Lower lobe of right lung (tissue), 2 donors: ENCODE data around the gene TRERF1. TPM values are rescaled to one million over a fixed set of nuclear protein-coding genes. Genes with fewer than 3 reads are reported as not detected.

Experiments
- ATAC-seq, 2 donors: fragments of 200-7000 bp; cut with Tn5 transposase; one replicate each; pipeline ENCODE4 v1.9.1; 2020 to 2022; ENCODE audit warnings: mild to moderate bottlenecking in 2 of 2, moderate library complexity in 2 of 2
- DNase-seq: peaks from one replicate; pipeline ENCODE4 v3.0.0-alpha.2; 2020
- H3K27ac ChIP-seq: fragments of 200-600 bp; one replicate; pipeline ENCODE4 v1.8.0; 2022
- H3K27me3 ChIP-seq: fragments of 200-600 bp; one replicate; pipeline ENCODE4 v1.8.0; 2022; ENCODE audit warnings: low read depth
- H3K36me3 ChIP-seq: fragments of 200-600 bp; one replicate; pipeline ENCODE4 v1.8.0; 2022; ENCODE audit warnings: mild to moderate bottlenecking
- H3K4me1 ChIP-seq: fragments of 200-600 bp; one replicate; pipeline ENCODE4 v1.8.0; 2022
- H3K4me3 ChIP-seq: fragments of 200-600 bp; one replicate; pipeline ENCODE4 v1.8.0; 2022; ENCODE audit warnings: mild to moderate bottlenecking
- H3K9me3 ChIP-seq: fragments of 200-600 bp; one replicate; pipeline ENCODE4 v1.8.0; 2022
- CTCF ChIP-seq: fragments of 200-600 bp; IDR thresholded peaks from one replicate; pipeline ENCODE4 v1.8.0; 2022; ENCODE audit warnings: antibody characterized with exemption, mild to moderate bottlenecking
- intact Hi-C: fragments of 100-400 bp; cut with DNase I; formaldehyde crosslinking; loops from one replicate; pipeline ENCODE4 v1.11.0; 2022
- total RNA-seq: library from RNA; stranded (reverse); fragmentation: NEBNext Ultra II Directional; extraction: Animal tissue kit (Norgen Biotek cat#: 25700); gene quantifications from one replicate; pipeline ENCODE4 v1.2.1, GENCODE V29; 2021
- donor health status: DM: no; HTN: yes; CAD: no; lungs with severe emphysema.

The TRERF1 gene
- total RNA-seq, 1 donor from 2014 or later: 5.6 TPM

GRCh38 chr6:42380228-42380979, 71.3 kb downstream of the TRERF1 start:
- Histone ChIP-seq H3K4me3 (no peak overlapping the region), H3K9me3 (no peaks in the 10 kb centered on the region), H3K4me1 (peaks cover 8% of the 10 kb centered on the region), H3K36me3 (no peaks in the 10 kb centered on the region), H3K27me3 (no peaks in the 10 kb centered on the region), H3K27ac (no peak overlapping the region)
- no peak for TF ChIP-seq CTCF
- intact Hi-C loops: no loop called here
- DNase-seq (no peak), ATAC-seq (peak; percentile 44 to 51)

- ATAC-seq (no peak), DNase-seq (no peak)
- intact Hi-C loops: no loop called here
Observed at GRCh38 chr6:42378536-42378935, 73.2 kb downstream of the TRERF1 start.

GRCh38 chr6:42378125-42378524, 73.6 kb downstream of the TRERF1 start:
- no peak for TF ChIP-seq CTCF
- ATAC-seq (no peak), DNase-seq (no peak)
- Histone ChIP-seq H3K4me3 (no peak overlapping the region), H3K4me1 (peaks cover 20% of the 10 kb centered on the region), H3K27ac (no peak overlapping the region), H3K36me3 (no peaks in the 10 kb centered on the region), H3K9me3 (no peaks in the 10 kb centered on the region), H3K27me3 (no peaks in the 10 kb centered on the region)
- intact Hi-C loops: no loop called here

More at GRCh38 chr6:42378536-42378935, 73.2 kb downstream of the TRERF1 start:
- no peaks in the 10 kb centered on the region for H3K9me3 ChIP-seq
- no peaks in the 10 kb centered on the region for H3K36me3 ChIP-seq
- no peak overlapping the region for H3K27ac ChIP-seq
- no peak overlapping the region for H3K4me3 ChIP-seq
- no peak for TF ChIP-seq CTCF
- no peaks in the 10 kb centered on the region for H3K27me3 ChIP-seq
- H3K4me1 ChIP-seq: peaks cover 16% of the 10 kb centered on the region

GRCh38 chr6:42375007-42375635, 76.6 kb downstream of the TRERF1 start:
- ATAC-seq: no peak
- H3K4me1 ChIP-seq: peaks cover 20% of the 10 kb centered on the region

More at GRCh38 chr6:42375007-42375635, 76.6 kb downstream of the TRERF1 start:
- TF ChIP-seq CTCF: no peak
- intact Hi-C loops: no loop called here
- Histone ChIP-seq H3K36me3 (no peaks in the 10 kb centered on the region), H3K27me3 (no peaks in the 10 kb centered on the region), H3K4me3 (no peak overlapping the region), H3K9me3 (no peaks in the 10 kb centered on the region), H3K27ac (no peak overlapping the region)
- no peak for DNase-seq
